ENCODE measurements around the gene ABTB2. TPM values are rescaled to one million over a fixed set of nuclear protein-coding genes. Genes with fewer than 3 reads are reported as not detected.
A peak's percentile ranks its signal among the peaks of the same experiment; 100 is the strongest.

ABTB2 gene
- total and polyA plus RNA-seq, 9 of the 15 experiments (the other 6 are each of a cell fraction or from before 2014, with no cell fraction given) = 0.03 to 0.18 (median 0.12) TPM; not detected in 2

- Histone ChIP-seq H3K27me3 (ENCODE audit: control insufficient read depth in 2 of 2, insufficient read depth in 2 of 2, low read length in 2 of 2) (peaks cover 15 to 32% of the 10 kb centered on the region in 2 experiments; a peak in 4 of 5 replicates), H3K4me1 (replicated peaks in 1 of 2; ENCODE audit: control insufficient read depth in 2 of 2, insufficient read depth in 2 of 2, low read length in 2 of 2) (no peaks in the 10 kb centered on the region), H4K20me1 (replicated peaks; ENCODE audit: control insufficient read depth, insufficient read depth, low read length) (no peaks in the 10 kb centered on the region), H3K9me1 (ENCODE audit: control insufficient read depth, insufficient read depth, low read length) (no peaks in the 10 kb centered on the region), H3K36me3 (ENCODE audit: control insufficient read depth, insufficient read depth, low read length) (no peaks in the 10 kb centered on the region), H3K4me3 (no peak overlapping the region), H3K79me2 (ENCODE audit: control insufficient read depth, insufficient read depth, low read length) (no peaks in the 10 kb centered on the region), H3K9me3 (replicated peaks; ENCODE audit: control insufficient read depth, insufficient read depth, low read depth, low read length) (no peaks in the 10 kb centered on the region), H3K9ac (ENCODE audit: insufficient read depth in 1 of 2, low read depth in 2 of 2, low read length in 2 of 2) (no peak overlapping the region), H3K27ac (ENCODE audit: extremely low read depth, low read depth, low read length) (no peak overlapping the region), H2AFZ (ENCODE audit: low read depth, low read length) (no peak overlapping the region), H3K4me2 (ENCODE audit: insufficient read depth, low read length) (no peak overlapping the region)
- no TSS peak for BruUV-seq (replicated peaks)
- POLR2A ChIA-PET = interaction anchor here (1.6 kb wide), 1 partner anchor 10 kb away, joined by 4 read pairs; no protein-coding TSS in a partner anchor
- in situ Hi-C loops (cut with MboI) (no loop called here), intact Hi-C loops (cut with micrococcal nuclease) (no loop called here)
- 0% methylated on average over 1 of the region's 1 CpG for whole genome bisulfite sequencing (ENCODE audit: insufficient coverage, low coverage, missing lambda C conversion rate)
- no peak for ATAC-seq
- no peak for FAIRE-seq
- peak; percentile 47; the same call in 1 of the 2 replicates for TF ChIP-seq MAFG (tag; conservative IDR thresholded peaks at IDR 0.05)
- TF ChIP-seq C11orf30 (IDR thresholded peaks at IDR 0.05; ENCODE audit: low read depth) = peak; percentile 49; the same call in 1 of the 2 replicates
- peak; percentile 76 for TF ChIP-seq ZNF316 (IDR thresholded peaks at IDR 0.05)
- no peak for TF ChIP-seq FOXP4 (CRISPR knock-in tag; IDR thresholded peaks at IDR 0.05; ENCODE audit: borderline replicate concordance)
- TF ChIP-seq, protein P1, sequence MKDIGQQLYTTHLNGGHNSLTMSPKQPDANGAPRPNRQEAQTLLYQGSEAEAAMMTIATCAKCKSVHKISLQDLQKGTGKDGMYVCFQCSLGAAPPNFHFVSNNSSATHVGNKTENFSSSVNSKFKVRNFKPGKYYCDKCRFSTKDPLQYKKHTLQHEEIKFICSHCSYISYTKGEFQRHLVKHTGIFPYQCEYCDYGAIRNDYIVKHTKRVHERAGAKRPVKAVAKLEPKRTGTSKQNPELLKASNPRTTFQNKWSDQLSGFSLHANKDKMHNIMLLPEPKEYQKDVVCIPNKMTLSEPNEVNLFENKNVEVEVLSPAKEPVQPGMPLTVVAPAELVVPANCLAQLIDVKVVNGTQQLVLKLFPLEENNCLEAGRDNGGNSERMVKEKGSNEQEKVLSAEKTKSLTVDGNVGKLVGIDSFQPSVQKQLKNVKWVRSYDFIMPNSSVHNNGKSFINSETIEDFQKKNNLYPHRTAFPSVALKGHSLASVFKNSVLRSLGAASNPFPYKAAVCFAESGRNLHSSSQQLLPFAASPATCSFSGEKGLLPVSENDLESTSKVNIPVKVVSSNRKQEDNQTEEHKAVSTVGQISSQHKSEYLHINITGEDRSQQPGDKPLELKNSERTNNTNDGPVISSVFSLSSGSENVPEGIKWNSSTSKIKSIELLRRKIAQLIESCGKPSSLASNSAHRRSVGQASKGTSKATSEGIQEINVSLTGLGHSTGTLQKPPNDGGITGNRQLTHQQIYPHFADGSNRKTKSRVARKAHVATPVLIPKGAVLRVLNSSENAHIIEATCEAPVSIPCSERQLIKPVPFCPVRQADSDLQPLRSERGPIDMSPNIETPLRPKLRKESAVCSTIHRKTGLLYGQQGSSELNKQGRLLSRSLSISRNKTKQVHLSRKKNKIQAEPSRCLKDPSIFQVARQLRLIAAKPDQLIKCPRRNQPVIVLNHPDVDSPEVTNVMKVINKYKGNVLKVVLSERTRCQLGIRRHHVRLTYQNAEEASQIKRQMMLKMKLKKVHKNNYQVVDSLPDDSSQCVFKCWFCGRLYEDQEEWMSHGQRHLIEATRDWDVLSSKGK (CRISPR knock-in tag; IDR thresholded peaks at IDR 0.05) = no peak
- CTCF ChIA-PET (ENCODE audit: low intra/inter-chr PET ratio) = no interaction called here
- no peak for DNase-seq (ENCODE audit: extremely low read depth in 1 of 4, low spot score in 3 of 4)
Observed at GRCh38 chr11:34305780-34306179, 52.0 kb downstream of the ABTB2 start.

Data from K562 (cell line).